Heart left ventricle (tissue), 16 donors: ENCODE data around the gene PHKA1. TPM values are rescaled to one million over a fixed set of nuclear protein-coding genes. Genes with fewer than 3 reads are reported as not detected.

Experiments
- ATAC-seq, 4 donors: fragments of 200-7000 bp; cut with Tn5 transposase; one replicate each; pipeline ENCODE4 v1.9.1; 2020 to 2022; ENCODE audit warnings: moderate library complexity in 4 of 4, mild to moderate bottlenecking in 3 of 4, moderate number of reproducible peaks in 1 of 4
- DNase-seq, 5 donors: peaks; one replicate each; pipeline ENCODE4 v3.0.0-alpha.2; 2020
- H3K27ac ChIP-seq, 12 donors: fragments of 200-600 bp; sonication (generic) in 4 of 12; one replicate each; pipeline versions ENCODE4 v1.5.0 to v1.8.0; 2016 to 2022; ENCODE audit warnings: mild to moderate bottlenecking in 2 of 12
- H3K27me3 ChIP-seq, 9 donors: fragments of 200-600 bp; sonication (generic) in 2 of 9; one replicate each; pipeline versions ENCODE4 v1.5.1 to v1.8.0; 2016 to 2022; ENCODE audit warnings: mild to moderate bottlenecking in 3 of 9
- H3K36me3 ChIP-seq, 9 donors: fragments of 200-600 bp; sonication (generic) in 2 of 9; one replicate each; pipeline versions ENCODE4 v1.5.0 to v1.8.0; 2018 to 2022; ENCODE audit warnings: mild to moderate bottlenecking in 2 of 9
- H3K4me1 ChIP-seq, 12 donors: fragments of 200-600 bp; sonication (generic) in 4 of 12; one replicate each; pipeline versions ENCODE4 v1.5.0 to v1.8.0; 2016 to 2022; ENCODE audit warnings: mild to moderate bottlenecking in 3 of 12
- H3K4me3 ChIP-seq, 12 donors: fragments of 200-600 bp; sonication (generic) in 4 of 12; one replicate each; pipeline versions ENCODE4 v1.5.0 to v1.8.0; 2017 to 2022; ENCODE audit warnings: mild to moderate bottlenecking in 9 of 12, moderate library complexity in 4 of 12
- H3K9me3 ChIP-seq, 12 donors: fragments of 200-600 bp; sonication (generic) in 4 of 12; one replicate each; pipeline versions ENCODE4 v1.5.0 to v1.8.0; 2016 to 2022; ENCODE audit warnings: mild to moderate bottlenecking in 1 of 12
- CTCF ChIP-seq, 12 donors: fragments of 200-600 bp; sonication (generic) in 4 of 12; IDR thresholded peaks; one replicate each; pipeline versions ENCODE4 v1.5.0 to v1.8.0; 2018 to 2022; ENCODE audit warnings: antibody characterized with exemption in 12 of 12, mild to moderate bottlenecking in 5 of 12
- POLR2A ChIP-seq, 2 donors: fragments of 450-650 bp; IDR thresholded peaks; one replicate each; pipeline ENCODE4 v1.6.1; 2017; ENCODE audit warnings: antibody characterized with exemption in 2 of 2, mild to moderate bottlenecking in 2 of 2, moderate library complexity in 2 of 2
- WGBS, 4 donors: extraction: QIAGEN DNeasy Blood & Tissue Kit in 2 of 4; methylation state at CpG; one replicate each; pipeline versions ENCODE4 v1.1.5 to v1.1.7; 2013 to 2018; 5-methylcytosine and 5-hydroxymethylcytosine counted together
- intact Hi-C, 10 donors: fragments of 100-400 bp; cut with DNase I; formaldehyde crosslinking; loops; one replicate each; pipeline versions ENCODE4 v1.11.1 to v1.14.2; 2022
- polyA plus RNA-seq, 2 donors: library from polyadenylated mRNA; stranded (reverse); fragments of 200-250 nt; gene quantifications; one replicate each; pipeline ENCODE4 v1.2.3, GENCODE V29; 2013
- total RNA-seq, 9 donors: library from RNA; depleted of rRNA in 2 of 9; stranded (reverse); fragments of >200 nt in 2 of 9; fragmentation: NEBNext Ultra II Directional in 3 of 9; extraction: Animal tissue kit (Norgen Biotek cat#: 25700) in 3 of 9; gene quantifications; one replicate each; pipeline versions ENCODE4 v1.1.0 to v1.2.4, GENCODE V29; 2016 to 2023
- donor health status: ischemic (EF 13 %, LVEDD 7.1; RV severe dilation, severe dysfunction).
- donor health status: healthy with polysubstance abuse.
- donor health status: DM: no; HTN: yes; CAD: no.
- donor health status: DM: no; HTN: no; CAD: no.
- donor health status: ischemic (EF 25% LVEDD 6.9; RV normal size, moderate dysfunction).
- donor health status: ischemic (EF 25% LVEDD 5.7; RV mildly dilated, moderate dysfunction).
- donor health status: healthy.
- donor health status: DM: yes; HTN: yes; CAD: no.
- donor health status: ischemic (EF 35%, LVEDD 5.7; RV mildly dilated, moderate dysfunction).
- donor health status: nonischemic (EF 11% LVEDD 7.7; RV severe dilation, severe dysfunction).
- donor health status: DM: yes; HTN: yes; CAD: no.
- donor health status: PGD.
- donor health status: ischemic (EF 29% LVEDD 5.4; RV normal size, mild dysfunction).
- donor health status: nonischemic (EF 23%, LVEDD 6.1; RV moderate dilation, normal function).

PHKA1 gene
- total and polyA plus RNA-seq, 11 donors: 3.9 to 21.3 (median 10.7) TPM

GRCh38 chrX:72584163-72584562, 129.9 kb downstream of the PHKA1 start:
- Histone ChIP-seq H3K4me1 (no peaks in the 10 kb centered on the region), H3K9me3 (peaks cover 0 to 7% (median 0%) of the 10 kb centered on the region in 12 donors), H3K36me3 (peaks cover 0 to 9% (median 0%) of the 10 kb centered on the region in 9 donors), H3K27me3 (peaks cover 0 to 4% (median 0%) of the 10 kb centered on the region in 9 donors), H3K27ac (no peak overlapping the region), H3K4me3 (no peak overlapping the region)
- intact Hi-C loops: no loop called here
- ATAC-seq (no peak), DNase-seq (no peak)
- no peak for TF ChIP-seq POLR2A (IDR thresholded peaks at IDR 0.05)
- no peak for TF ChIP-seq CTCF (IDR thresholded peaks at IDR 0.05)
- WGBS, 4 donors: 77 to 88% (median 82%) methylated on average over 3 of the region's 3 CpGs

GRCh38 chrX:72576141-72576894, 137.8 kb downstream of the PHKA1 start:
- no peak overlapping the region for H3K4me3 ChIP-seq
- no peaks in the 10 kb centered on the region for H3K9me3 ChIP-seq
- peaks cover 0 to 7% (median 2%) of the 10 kb centered on the region in 12 donors for H3K4me1 ChIP-seq
- ATAC-seq (peak in 1 of 4 donors; percentile 29), DNase-seq (no peak)
- H3K27me3 ChIP-seq: peaks cover 0 to 12% (median 0%) of the 10 kb centered on the region in 9 donors
- WGBS, 4 donors: 63 to 74% (median 70%) methylated on average over 7 of the region's 7 CpGs
- intact Hi-C loops: no loop called here
- peaks cover 0 to 5% (median 0%) of the 10 kb centered on the region in 9 donors for H3K36me3 ChIP-seq
- TF ChIP-seq CTCF (IDR thresholded peaks at IDR 0.05) (no peak), POLR2A (IDR thresholded peaks at IDR 0.05) (no peak)
- no peak overlapping the region for H3K27ac ChIP-seq

GRCh38 chrX:72573158-72573511, 141.0 kb downstream of the PHKA1 start:
- H3K36me3 ChIP-seq: peaks cover 0 to 18% (median 2%) of the 10 kb centered on the region in 9 donors
- H3K4me1 ChIP-seq: peaks cover 0 to 7% (median 2%) of the 10 kb centered on the region in 12 donors
- peak overlapping the region in 5 of 12 donors; percentile 69 to 87 (median 80) for H3K27ac ChIP-seq
- TF ChIP-seq POLR2A (IDR thresholded peaks at IDR 0.05) (no peak), CTCF (IDR thresholded peaks at IDR 0.05) (no peak)
- peak overlapping the region in 11 of 12 donors; percentile 32 to 92 (median 64) for H3K4me3 ChIP-seq
- no peaks in the 10 kb centered on the region for H3K9me3 ChIP-seq
- intact Hi-C loops: no loop called here
- 0 to 22% (median 9%) methylated on average over 7 of the region's 7 CpGs for WGBS, 4 donors
- DNase-seq (no peak), ATAC-seq (peak in 2 of 4 donors; percentile 4 to 19)
- H3K27me3 ChIP-seq: peaks cover 0 to 12% (median 0%) of the 10 kb centered on the region in 9 donors
